GM18526 (cell line): ENCODE results near the gene IL1RAPL1.

Experiments
- POLR2A ChIP-seq: IDR thresholded peaks from 3 replicates; pipeline ENCODE4 v1.6.1; 2011; ENCODE audit not compliant: insufficient read length; ENCODE audit errors: extremely low read depth

IL1RAPL1 gene

DNA sequence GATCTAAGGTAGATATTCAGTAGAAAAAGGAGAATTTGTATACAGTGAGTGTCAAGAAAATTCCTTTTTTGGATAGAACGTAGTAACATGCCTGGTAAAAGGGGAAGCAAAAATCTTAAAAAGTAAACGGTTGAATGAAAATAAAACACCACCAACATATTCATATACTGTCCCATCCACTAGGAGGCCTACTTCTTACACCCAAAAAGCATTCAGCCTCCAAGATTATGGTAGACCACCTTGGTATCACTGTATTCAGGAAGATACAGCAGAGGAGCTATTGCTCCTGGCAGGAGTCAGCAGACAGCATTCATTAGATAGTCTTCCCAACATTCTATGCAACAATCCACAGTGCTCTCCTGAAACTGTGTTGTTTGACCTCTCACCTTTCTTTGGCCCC, 1353.5 kb downstream of the IL1RAPL1 start:
- TF ChIP-seq POLR2A = no peak

DNA sequence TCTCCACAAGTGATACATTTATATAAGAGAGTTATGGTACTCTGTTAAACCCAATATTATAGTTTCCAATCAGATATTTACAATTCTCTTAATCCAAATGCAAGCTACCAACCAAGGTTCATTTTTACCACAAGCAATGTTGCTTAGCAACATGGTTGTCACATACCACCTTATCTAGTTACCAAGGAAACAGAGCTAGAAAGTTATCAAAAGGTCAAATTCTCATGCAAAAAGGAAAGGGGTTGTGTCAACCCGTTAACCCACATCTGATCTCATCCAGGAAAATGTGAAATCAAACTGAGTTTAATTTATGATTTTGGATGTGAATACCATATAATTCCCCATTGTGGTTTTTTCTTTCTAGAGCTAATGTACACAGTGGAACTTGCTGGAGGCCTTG, 1354.0 kb downstream of the IL1RAPL1 start:
- no peak for TF ChIP-seq POLR2A

- no peak for TF ChIP-seq POLR2A
Measured at GRCh38 chrX:29947225-29947624, 1360.0 kb downstream of the IL1RAPL1 start.

DNA sequence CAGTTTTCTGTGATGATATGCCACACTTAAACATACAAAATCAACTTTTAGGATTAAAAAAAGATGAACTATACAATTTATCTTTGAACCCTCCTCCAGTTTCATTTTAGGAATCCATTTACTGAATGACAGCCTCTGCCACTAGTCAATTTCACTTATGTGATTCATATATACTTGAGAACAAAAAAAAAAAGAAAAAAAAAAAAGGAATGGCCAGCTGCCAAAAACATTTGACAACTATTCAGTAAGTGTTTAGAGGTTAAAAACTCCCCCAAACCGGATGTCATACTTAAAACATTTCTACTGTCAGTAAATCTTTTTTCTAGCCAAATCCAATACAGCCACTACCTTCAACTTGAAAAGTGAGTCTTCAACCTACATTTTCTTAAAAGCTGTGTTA, 1361.4 kb downstream of the IL1RAPL1 start:
- TF ChIP-seq POLR2A = no peak

GRCh38 chrX:29952016-29952415, 1364.8 kb downstream of the IL1RAPL1 start:
- no peak for TF ChIP-seq POLR2A

DNA sequence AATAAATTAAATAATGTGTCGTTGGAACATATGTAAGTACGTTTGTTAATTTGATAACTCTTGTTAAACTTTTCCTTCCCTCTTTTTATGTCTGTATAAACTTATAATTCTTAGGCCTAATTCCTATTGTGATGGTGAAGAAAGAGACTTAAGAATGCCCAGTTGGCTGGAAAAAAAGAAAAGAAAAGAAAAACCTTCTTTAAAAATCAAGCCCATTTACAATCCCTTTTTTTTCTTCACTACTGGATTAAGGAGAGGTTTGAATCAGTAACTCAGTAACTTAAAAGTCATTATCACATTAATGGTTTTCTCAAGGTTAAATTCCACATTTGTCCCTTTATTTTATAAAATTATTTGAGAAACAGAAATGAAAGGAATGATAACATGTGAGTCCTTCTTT, 1374.8 kb downstream of the IL1RAPL1 start:
- no peak for TF ChIP-seq POLR2A

- no peak for TF ChIP-seq POLR2A
Measured at GRCh38 chrX:29965634-29966033, 1378.4 kb downstream of the IL1RAPL1 start.

GRCh38 chrX:29992083-29992482, 1404.8 kb downstream of the IL1RAPL1 start:
- TF ChIP-seq POLR2A = no peak

- no peak for TF ChIP-seq POLR2A
Measured at GRCh38 chrX:30005813-30006212, 1418.6 kb downstream of the IL1RAPL1 start.
